ENCODE data around the gene MEIS2.

- no peak for TF ChIP-seq EZH2 (IDR thresholded peaks at IDR 0.05; ENCODE audit: borderline replicate concordance, low read depth, low read length, severe bottlenecking)
- no peak for TF ChIP-seq CTCF (IDR thresholded peaks at IDR 0.05; ENCODE audit: borderline replicate concordance, extremely low read depth, low read length, poor library complexity, severe bottlenecking)
Observed at GRCh38 chr15:36866896-36867295, 233.5 kb downstream of the MEIS2 start.

Data from DND-41 (cell line).